Ishikawa (cell line): ENCODE data around the gene THRAP3.

Source experiments
- CEBPB ChIP-seq: IDR thresholded peaks from 2 replicates; pipeline ENCODE4 v1.6.1; 2012
- CREB1 ChIP-seq: IDR thresholded peaks from 2 replicates; pipeline ENCODE4 v1.6.1; 2012; ENCODE audit warnings: low read depth
- EGR1 ChIP-seq: IDR thresholded peaks from 2 replicates; pipeline ENCODE4 v1.6.1; 2012
- EP300 ChIP-seq: IDR thresholded peaks from 2 replicates; pipeline ENCODE4 v1.6.1; 2012; ENCODE audit warnings: borderline replicate concordance
- FOXM1 ChIP-seq: IDR thresholded peaks from 2 replicates; pipeline ENCODE4 v1.6.1; 2012; ENCODE audit warnings: low read depth, borderline replicate concordance
- NFIC ChIP-seq: IDR thresholded peaks from 2 replicates; pipeline ENCODE4 v1.6.1; 2012
- RAD21 ChIP-seq: IDR thresholded peaks from 2 replicates; pipeline ENCODE4 v1.6.1; 2012; ENCODE audit warnings: low read depth
- TAF1 ChIP-seq: IDR thresholded peaks from 2 replicates; pipeline ENCODE4 v1.6.1; 2012; ENCODE audit warnings: low read depth, mild to moderate bottlenecking
- TCF12 ChIP-seq: IDR thresholded peaks from 2 replicates; pipeline ENCODE4 v1.6.1; 2012; ENCODE audit warnings: low read depth
- TEAD4 ChIP-seq: IDR thresholded peaks from 2 replicates; pipeline ENCODE4 v1.6.1; 2012
- YY1 ChIP-seq: IDR thresholded peaks from 2 replicates; pipeline ENCODE4 v1.6.1; 2012; ENCODE audit warnings: low read depth
- ZBTB7A ChIP-seq: IDR thresholded peaks from 2 replicates; pipeline ENCODE4 v1.6.1; 2012; ENCODE audit warnings: low read depth
- TF ChIP-seq, protein P1 (sequence below): IDR thresholded peaks from 2 replicates; pipeline ENCODE4 v1.6.1; 2012
- TF ChIP-seq, protein P2 (sequence below): IDR thresholded peaks from 2 replicates; pipeline ENCODE4 v1.6.1; 2012; ENCODE audit warnings: low read depth, mild to moderate bottlenecking
- TF ChIP-seq, protein P3 (sequence below): IDR thresholded peaks from 2 replicates; pipeline ENCODE4 v1.6.1; 2012

Gene THRAP3

DNA sequence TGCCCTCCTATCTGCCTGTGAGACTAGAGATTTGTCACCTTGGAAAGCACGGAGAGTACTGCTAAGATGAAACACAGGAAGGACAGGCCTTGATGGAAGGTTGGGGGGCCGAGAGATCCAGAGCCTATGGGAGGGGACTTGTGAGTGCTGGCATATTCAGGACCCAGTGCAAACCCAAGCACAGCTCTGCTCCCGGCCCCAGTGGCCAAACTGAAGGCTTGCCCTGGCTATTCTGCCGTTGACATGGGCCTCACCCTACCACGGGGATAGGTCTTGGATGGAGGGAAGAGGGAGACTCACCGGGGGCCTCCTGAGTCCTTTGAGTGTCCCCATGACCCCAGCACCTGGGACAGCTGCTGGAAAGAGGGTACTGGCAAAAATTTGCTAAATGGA, 103.8 kb downstream of the THRAP3 start:
- TF ChIP-seq NFIC (no peak), CREB1 (no peak), TCF12 (no peak), RAD21 (no peak), EGR1 (no peak), TEAD4 (no peak), CEBPB (no peak), YY1 (no peak), FOXM1 (no peak)
- TF ChIP-seq, protein P1, sequence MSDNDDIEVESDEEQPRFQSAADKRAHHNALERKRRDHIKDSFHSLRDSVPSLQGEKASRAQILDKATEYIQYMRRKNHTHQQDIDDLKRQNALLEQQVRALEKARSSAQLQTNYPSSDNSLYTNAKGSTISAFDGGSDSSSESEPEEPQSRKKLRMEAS, result no peak
- TF ChIP-seq, protein P2, sequence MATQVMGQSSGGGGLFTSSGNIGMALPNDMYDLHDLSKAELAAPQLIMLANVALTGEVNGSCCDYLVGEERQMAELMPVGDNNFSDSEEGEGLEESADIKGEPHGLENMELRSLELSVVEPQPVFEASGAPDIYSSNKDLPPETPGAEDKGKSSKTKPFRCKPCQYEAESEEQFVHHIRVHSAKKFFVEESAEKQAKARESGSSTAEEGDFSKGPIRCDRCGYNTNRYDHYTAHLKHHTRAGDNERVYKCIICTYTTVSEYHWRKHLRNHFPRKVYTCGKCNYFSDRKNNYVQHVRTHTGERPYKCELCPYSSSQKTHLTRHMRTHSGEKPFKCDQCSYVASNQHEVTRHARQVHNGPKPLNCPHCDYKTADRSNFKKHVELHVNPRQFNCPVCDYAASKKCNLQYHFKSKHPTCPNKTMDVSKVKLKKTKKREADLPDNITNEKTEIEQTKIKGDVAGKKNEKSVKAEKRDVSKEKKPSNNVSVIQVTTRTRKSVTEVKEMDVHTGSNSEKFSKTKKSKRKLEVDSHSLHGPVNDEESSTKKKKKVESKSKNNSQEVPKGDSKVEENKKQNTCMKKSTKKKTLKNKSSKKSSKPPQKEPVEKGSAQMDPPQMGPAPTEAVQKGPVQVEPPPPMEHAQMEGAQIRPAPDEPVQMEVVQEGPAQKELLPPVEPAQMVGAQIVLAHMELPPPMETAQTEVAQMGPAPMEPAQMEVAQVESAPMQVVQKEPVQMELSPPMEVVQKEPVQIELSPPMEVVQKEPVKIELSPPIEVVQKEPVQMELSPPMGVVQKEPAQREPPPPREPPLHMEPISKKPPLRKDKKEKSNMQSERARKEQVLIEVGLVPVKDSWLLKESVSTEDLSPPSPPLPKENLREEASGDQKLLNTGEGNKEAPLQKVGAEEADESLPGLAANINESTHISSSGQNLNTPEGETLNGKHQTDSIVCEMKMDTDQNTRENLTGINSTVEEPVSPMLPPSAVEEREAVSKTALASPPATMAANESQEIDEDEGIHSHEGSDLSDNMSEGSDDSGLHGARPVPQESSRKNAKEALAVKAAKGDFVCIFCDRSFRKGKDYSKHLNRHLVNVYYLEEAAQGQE, result no peak
- TF ChIP-seq, protein P3, sequence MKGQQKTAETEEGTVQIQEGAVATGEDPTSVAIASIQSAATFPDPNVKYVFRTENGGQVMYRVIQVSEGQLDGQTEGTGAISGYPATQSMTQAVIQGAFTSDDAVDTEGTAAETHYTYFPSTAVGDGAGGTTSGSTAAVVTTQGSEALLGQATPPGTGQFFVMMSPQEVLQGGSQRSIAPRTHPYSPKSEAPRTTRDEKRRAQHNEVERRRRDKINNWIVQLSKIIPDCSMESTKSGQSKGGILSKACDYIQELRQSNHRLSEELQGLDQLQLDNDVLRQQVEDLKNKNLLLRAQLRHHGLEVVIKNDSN, result no peak

DNA sequence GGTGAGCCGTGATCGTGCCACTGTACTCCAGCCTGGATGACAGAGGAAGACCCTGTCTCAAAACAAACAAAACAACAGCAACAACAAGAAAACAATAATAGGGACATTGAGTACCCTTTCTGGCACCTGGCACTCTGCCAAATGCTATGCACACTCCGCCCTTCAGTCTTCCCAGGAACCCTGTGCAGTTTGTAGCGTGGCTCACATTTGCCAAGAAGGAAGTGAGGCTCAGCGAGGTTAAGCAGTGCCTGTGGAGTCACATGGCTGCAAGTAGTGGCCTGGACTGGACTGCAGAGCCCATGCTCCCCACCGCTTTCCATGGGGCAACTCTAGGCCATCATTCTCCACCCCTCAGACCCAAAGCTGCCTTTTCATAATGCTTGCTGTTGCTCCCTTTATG, 104.5 kb downstream of the THRAP3 start:
- no peak for TF ChIP-seq TEAD4
- no peak for TF ChIP-seq TAF1
- TF ChIP-seq NFIC, result peak; percentile 82
- TF ChIP-seq FOXM1, result no peak
- TF ChIP-seq, protein P2, result no peak
- no peak for TF ChIP-seq EP300
- TF ChIP-seq ZBTB7A, result no peak
- TF ChIP-seq, protein P1, result peak; percentile 38; the same call in 1 of the 2 replicates
- TF ChIP-seq CREB1, result no peak
- TF ChIP-seq TCF12, result no peak
- TF ChIP-seq EGR1, result no peak
- TF ChIP-seq CEBPB, result no peak
- TF ChIP-seq RAD21, result no peak
- no peak for TF ChIP-seq YY1
- TF ChIP-seq, protein P3, result peak; percentile 47; the same call in 1 of the 2 replicates

DNA sequence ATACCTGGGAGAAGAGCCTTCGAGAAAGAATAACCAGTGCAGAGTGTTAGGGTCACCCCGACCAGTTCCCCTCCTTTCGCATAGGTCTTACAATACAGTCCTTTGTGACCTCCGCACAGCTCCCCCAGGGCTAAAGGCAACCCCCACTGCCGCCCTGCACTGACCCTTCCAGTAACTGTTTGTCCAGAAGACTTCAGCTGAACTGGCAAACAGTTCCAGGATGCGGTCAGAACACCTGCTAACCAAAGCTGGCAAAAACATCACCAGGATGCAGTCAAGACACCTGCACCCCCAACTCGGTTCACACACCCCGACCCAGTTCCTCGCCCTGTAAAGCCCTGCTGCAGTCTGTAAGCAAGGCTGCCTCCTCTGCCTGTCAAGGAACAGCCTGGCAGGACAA, 105.6 kb downstream of the THRAP3 start:
- TF ChIP-seq EGR1 (no peak), ZBTB7A (no peak), TEAD4 (no peak), EP300 (no peak), YY1 (no peak), CEBPB (no peak), TCF12 (no peak), CREB1 (no peak), TAF1 (no peak), FOXM1 (no peak)
- TF ChIP-seq, protein P1, result no peak
- TF ChIP-seq, protein P3, result no peak

DNA sequence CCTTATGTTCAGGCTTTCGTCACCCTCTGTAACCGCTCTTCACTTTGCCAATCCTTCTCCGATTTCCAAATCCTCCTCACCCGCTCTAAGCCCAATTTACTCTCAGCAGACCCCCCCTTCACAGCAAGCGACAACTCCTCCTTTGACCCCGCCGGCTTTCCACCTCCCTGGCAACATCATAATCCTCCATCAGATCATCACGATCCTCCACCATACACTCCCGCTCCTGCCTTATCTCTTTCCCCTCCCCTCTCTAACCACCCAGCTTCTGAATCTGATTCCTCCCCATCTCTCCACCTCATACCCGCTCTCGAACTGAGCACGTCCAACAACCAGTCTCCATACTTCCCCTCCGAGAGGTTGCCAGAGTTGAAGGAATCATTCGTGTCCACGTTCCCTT, 106.7 kb downstream of the THRAP3 start:
- TF ChIP-seq TCF12 (no peak), FOXM1 (no peak), EP300 (no peak)
- TF ChIP-seq, protein P1, result no peak
- TF ChIP-seq, protein P3, result no peak

DNA sequence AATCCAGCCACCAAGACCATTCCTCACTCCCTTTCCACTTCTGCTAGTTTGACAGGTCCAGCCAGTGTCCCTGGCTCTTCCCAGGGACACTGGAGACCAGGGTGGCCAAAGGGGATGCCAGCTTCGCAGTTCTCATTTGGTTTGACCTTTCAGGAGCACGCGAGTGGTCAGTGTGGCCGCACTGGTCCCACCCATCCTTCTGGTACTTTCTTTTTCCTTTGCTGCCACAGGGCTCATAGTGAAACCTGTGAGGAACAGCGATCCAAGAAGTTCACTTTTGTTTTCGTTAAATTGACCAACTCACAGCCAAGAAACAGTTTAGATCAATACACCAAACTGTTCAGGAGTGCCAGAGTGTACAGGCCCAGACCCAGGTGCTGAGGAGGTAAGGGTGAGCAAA, 113.6 kb downstream of the THRAP3 start:
- no peak for TF ChIP-seq TAF1
- TF ChIP-seq CREB1, result no peak
- TF ChIP-seq EGR1, result no peak
- no peak for TF ChIP-seq YY1

DNA sequence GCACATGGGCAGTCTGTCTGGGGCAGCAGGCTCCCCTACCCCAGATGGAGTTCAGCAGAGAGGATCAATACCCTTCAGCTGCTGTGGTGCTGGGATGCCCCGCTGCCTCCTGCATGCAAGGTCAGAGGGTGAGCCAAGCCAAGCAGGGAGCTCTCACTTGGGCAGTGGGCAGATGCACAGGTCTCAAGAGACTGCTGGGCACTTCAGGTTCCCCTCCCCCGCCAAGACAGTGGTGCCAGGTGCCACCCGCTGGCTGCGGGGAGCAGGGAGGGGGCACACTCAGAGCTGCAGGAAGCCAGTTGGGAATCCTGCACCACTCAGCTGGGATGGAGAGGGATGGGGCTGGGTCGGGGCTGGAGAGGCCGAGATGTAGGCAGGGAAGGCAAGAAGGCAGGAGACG, 115.0 kb downstream of the THRAP3 start:
- no peak for TF ChIP-seq TAF1
- no peak for TF ChIP-seq FOXM1
